Measurements from ENCODE around the gene KLK2. TPM values are rescaled to one million over a fixed set of nuclear protein-coding genes. Genes with fewer than 3 reads are reported as not detected.

The KLK2 gene
- total RNA-seq, 4 donors from 2014 or later, result 3.8 TPM; not detected in 3

DNA sequence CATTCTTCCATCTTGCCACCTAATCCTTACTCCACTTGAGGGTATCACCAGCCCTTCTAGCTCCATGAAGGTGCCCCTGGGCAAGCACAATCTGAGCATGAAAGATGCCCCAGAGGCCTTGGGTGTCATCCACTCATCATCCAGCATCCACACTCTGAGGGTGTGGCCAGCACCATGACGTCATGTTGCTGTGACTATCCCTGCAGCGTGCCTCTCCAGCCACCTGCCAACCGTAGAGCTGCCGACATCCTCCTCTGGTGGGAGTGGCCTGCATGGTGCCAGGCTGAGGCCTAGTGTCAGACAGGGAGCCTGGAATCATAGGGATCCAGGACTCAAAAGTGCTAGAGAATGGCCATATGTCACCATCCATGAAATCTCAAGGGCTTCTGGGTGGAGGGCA lies 21.6 kb upstream of the KLK2 start:
- intact Hi-C loops (cut with DNase I; ENCODE audit: low total_unique reads), result no loop called here
- no peaks in the 10 kb centered on the region for H3K9me3 ChIP-seq
- no peaks in the 10 kb centered on the region for H3K36me3 ChIP-seq
- DNase-seq, result no peak
- TF ChIP-seq, protein P1, sequence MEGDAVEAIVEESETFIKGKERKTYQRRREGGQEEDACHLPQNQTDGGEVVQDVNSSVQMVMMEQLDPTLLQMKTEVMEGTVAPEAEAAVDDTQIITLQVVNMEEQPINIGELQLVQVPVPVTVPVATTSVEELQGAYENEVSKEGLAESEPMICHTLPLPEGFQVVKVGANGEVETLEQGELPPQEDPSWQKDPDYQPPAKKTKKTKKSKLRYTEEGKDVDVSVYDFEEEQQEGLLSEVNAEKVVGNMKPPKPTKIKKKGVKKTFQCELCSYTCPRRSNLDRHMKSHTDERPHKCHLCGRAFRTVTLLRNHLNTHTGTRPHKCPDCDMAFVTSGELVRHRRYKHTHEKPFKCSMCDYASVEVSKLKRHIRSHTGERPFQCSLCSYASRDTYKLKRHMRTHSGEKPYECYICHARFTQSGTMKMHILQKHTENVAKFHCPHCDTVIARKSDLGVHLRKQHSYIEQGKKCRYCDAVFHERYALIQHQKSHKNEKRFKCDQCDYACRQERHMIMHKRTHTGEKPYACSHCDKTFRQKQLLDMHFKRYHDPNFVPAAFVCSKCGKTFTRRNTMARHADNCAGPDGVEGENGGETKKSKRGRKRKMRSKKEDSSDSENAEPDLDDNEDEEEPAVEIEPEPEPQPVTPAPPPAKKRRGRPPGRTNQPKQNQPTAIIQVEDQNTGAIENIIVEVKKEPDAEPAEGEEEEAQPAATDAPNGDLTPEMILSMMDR (IDR thresholded peaks at IDR 0.05), result no peak
- no peak for TF ChIP-seq POLR2A (IDR thresholded peaks at IDR 0.05)
- no peak for TF ChIP-seq POLR2AphosphoS5 (IDR thresholded peaks at IDR 0.05)
- no peak for TF ChIP-seq EP300 (IDR thresholded peaks at IDR 0.05; ENCODE audit: low read depth)
- H3K27me3 ChIP-seq, result peaks cover 4% of the 10 kb centered on the region
- H3K4me1 ChIP-seq, result no peaks in the 10 kb centered on the region
- in situ Hi-C loops (cut with MboI; ENCODE audit: low pct_ligation_motif_present in 1 of 4, low pct_unique_long_range_greater_than_20kb in 1 of 4, low sequenced_read_pairs in 3 of 4), result no loop called here
- 58% methylated on average over 4 of the region's 4 CpGs; no CpG with 5 or more reads in 1 of the 2 donors for WGBS, 2 donors (ENCODE audit: low coverage in 1 of 2)
- no peak overlapping the region for H3K27ac ChIP-seq
- H3K4me3 ChIP-seq, result no peak overlapping the region

DNA sequence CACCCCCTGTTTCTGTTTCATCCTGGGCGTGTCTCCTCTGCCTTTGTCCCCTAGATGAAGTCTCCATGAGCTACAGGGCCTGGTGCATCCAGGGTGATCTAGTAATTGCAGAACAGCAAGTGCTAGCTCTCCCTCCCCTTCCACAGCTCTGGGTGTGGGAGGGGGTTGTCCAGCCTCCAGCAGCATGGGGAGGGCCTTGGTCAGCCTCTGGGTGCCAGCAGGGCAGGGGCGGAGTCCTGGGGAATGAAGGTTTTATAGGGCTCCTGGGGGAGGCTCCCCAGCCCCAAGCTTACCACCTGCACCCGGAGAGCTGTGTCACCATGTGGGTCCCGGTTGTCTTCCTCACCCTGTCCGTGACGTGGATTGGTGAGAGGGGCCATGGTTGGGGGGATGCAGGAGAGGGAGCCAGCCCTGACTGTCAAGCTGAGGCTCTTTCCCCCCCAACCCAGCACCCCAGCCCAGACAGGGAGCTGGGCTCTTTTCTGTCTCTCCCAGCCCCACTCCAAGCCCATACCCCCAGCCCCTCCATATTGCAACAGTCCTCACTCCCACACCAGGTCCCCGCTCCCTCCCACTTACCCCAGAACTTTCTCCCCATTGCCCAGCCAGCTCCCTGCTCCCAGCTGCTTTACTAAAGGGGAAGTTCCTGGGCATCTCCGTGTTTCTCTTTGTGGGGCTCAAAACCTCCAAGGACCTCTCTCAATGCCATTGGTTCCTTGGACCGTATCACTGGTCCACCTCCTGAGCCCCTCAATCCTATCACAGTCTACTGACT lies 18.4 kb upstream of the KLK2 start, which contains the start of gene KLK3:
TSS of gene KLK3 (plus strand) at position 280 of the 775 bp plus-strand sequence. CDS start at position 321, 41 bp downstream.
- TF ChIP-seq POLR2A (IDR thresholded peaks at IDR 0.05) (no peak), POLR2AphosphoS5 (IDR thresholded peaks at IDR 0.05) (no peak), EP300 (IDR thresholded peaks at IDR 0.05; ENCODE audit: low read depth) (no peak)
- TF ChIP-seq, protein P1 (IDR thresholded peaks at IDR 0.05), result no peak
- no peaks in the 10 kb centered on the region for H3K36me3 ChIP-seq
- no peak for DNase-seq
- H3K9me3 ChIP-seq, result no peaks in the 10 kb centered on the region
- no peak within 1 kb of the TSS for H3K27ac ChIP-seq
- no peaks in the 10 kb centered on the region for H3K4me1 ChIP-seq
- in situ Hi-C loops (cut with MboI; ENCODE audit: low pct_ligation_motif_present in 1 of 4, low pct_unique_long_range_greater_than_20kb in 1 of 4, low sequenced_read_pairs in 3 of 4) (no loop called here), intact Hi-C loops (cut with DNase I; ENCODE audit: low total_unique reads) (no loop called here)
- peaks cover 23% of the 10 kb centered on the region for H3K27me3 ChIP-seq
- 61 to 100% methylated on average over 1 to 8 of the region's 9 CpGs for WGBS, 2 donors (ENCODE audit: low coverage in 1 of 2)
- no peak within 1 kb of the TSS for H3K4me3 ChIP-seq

DNA sequence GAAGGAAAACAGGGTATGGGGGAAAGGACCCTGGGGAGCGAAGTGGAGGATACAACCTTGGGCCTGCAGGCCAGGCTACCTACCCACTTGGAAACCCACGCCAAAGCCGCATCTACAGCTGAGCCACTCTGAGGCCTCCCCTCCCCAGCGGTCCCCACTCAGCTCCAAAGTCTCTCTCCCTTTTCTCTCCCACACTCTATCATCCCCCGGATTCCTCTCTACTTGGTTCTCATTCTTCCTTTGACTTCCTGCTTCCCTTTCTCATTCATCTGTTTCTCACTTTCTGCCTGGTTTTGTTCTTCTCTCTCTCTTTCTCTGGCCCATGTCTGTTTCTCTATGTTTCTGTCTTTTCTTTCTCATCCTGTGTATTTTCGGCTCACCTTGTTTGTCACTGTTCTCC lies 15.9 kb upstream of the KLK2 start:
- 60 to 77% methylated on average over 5 to 6 of the region's 6 CpGs for WGBS, 2 donors (ENCODE audit: low coverage in 1 of 2)
- intact Hi-C loops (cut with DNase I; ENCODE audit: low total_unique reads) (no loop called here), in situ Hi-C loops (cut with MboI; ENCODE audit: low pct_ligation_motif_present in 1 of 4, low pct_unique_long_range_greater_than_20kb in 1 of 4, low sequenced_read_pairs in 3 of 4) (no loop called here)
- Histone ChIP-seq H3K4me1 (no peaks in the 10 kb centered on the region), H3K27ac (no peak overlapping the region), H3K9me3 (no peaks in the 10 kb centered on the region), H3K27me3 (peaks cover 19% of the 10 kb centered on the region), H3K36me3 (no peaks in the 10 kb centered on the region), H3K4me3 (no peak overlapping the region)
- DNase-seq, result no peak
- TF ChIP-seq, protein P1 (IDR thresholded peaks at IDR 0.05), result no peak
- TF ChIP-seq POLR2AphosphoS5 (IDR thresholded peaks at IDR 0.05) (no peak), POLR2A (IDR thresholded peaks at IDR 0.05) (no peak), EP300 (IDR thresholded peaks at IDR 0.05; ENCODE audit: low read depth) (no peak)

DNA sequence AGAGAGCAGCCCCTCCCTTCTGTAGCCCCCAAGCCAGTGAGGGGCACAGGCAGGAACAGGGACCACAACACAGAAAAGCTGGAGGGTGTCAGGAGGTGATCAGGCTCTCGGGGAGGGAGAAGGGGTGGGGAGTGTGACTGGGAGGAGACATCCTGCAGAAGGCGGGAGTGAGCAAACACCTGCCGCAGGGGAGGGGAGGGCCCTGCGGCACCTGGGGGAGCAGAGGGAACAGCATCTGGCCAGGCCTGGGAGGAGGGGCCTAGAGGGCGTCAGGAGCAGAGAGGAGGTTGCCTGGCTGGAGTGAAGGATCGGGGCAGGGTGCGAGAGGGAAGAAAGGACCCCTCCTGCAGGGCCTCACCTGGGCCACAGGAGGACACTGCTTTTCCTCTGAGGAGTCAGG lies 14.4 kb upstream of the KLK2 start:
- in situ Hi-C loops (cut with MboI; ENCODE audit: low pct_ligation_motif_present in 1 of 4, low pct_unique_long_range_greater_than_20kb in 1 of 4, low sequenced_read_pairs in 3 of 4) (no loop called here), intact Hi-C loops (cut with DNase I; ENCODE audit: low total_unique reads) (no loop called here)
- no peaks in the 10 kb centered on the region for H3K9me3 ChIP-seq
- no peaks in the 10 kb centered on the region for H3K36me3 ChIP-seq
- H3K27me3 ChIP-seq, result peaks cover 19% of the 10 kb centered on the region
- peak overlapping the region in 1 of 4 donors; percentile 17 for H3K27ac ChIP-seq
- WGBS, 2 donors (ENCODE audit: low coverage in 1 of 2), result 9% methylated on average over 7 of the region's 7 CpGs; no CpG with 5 or more reads in 1 of the 2 donors
- TF ChIP-seq EP300 (IDR thresholded peaks at IDR 0.05; ENCODE audit: low read depth) (no peak), POLR2AphosphoS5 (IDR thresholded peaks at IDR 0.05) (peak in 1 of 3 donors; percentile 13)
- no peaks in the 10 kb centered on the region for H3K4me1 ChIP-seq
- no peak overlapping the region for H3K4me3 ChIP-seq
- DNase-seq, result peak; percentile 58

All from transverse colon (tissue), 4 donors.